ENCODE measurements around the gene NOP53.

DNA sequence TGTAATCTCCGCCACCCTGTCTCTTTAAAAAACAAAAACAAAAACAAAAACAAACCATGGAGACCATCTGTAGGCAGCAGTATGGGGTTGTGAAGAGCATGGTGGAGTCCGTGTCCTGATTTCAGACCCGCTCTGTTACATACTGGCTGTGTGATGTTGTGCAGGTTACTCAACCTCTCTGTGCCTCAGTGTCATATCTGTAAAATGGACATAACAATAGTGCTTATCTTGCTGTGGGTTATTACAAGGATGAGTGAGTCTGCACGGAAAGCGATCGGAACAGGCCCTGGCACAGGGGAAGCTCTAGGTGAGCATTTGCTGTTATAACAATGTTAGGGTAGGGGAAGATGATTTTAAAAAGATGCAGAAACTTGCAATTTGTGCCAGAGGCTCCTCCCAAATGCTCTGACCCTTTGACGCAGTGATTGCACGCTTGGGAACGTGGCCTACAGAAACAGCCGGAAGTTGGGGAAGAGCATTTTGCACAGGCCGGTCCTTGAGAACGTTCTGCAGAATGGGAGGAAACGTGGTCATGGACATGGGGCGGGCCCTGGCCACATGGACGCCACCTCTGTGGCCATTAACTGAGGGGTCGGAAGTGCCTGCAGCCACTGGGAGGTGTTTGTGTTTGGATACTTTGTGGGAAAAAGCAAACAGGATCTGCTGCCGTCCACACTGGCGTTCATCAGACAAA, 17.4 kb downstream of the NOP53 start:
- TF ChIP-seq, protein P1, sequence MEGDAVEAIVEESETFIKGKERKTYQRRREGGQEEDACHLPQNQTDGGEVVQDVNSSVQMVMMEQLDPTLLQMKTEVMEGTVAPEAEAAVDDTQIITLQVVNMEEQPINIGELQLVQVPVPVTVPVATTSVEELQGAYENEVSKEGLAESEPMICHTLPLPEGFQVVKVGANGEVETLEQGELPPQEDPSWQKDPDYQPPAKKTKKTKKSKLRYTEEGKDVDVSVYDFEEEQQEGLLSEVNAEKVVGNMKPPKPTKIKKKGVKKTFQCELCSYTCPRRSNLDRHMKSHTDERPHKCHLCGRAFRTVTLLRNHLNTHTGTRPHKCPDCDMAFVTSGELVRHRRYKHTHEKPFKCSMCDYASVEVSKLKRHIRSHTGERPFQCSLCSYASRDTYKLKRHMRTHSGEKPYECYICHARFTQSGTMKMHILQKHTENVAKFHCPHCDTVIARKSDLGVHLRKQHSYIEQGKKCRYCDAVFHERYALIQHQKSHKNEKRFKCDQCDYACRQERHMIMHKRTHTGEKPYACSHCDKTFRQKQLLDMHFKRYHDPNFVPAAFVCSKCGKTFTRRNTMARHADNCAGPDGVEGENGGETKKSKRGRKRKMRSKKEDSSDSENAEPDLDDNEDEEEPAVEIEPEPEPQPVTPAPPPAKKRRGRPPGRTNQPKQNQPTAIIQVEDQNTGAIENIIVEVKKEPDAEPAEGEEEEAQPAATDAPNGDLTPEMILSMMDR (IDR thresholded peaks at IDR 0.05), result no peak
- TF ChIP-seq POLR2A (IDR thresholded peaks at IDR 0.05; ENCODE audit: low read depth) (no peak), POLR2AphosphoS5 (IDR thresholded peaks at IDR 0.05) (peak; percentile 38 to 69)
